ENCODE data around the gene FBXO21. TPM values are rescaled to one million over a fixed set of nuclear protein-coding genes. Genes with fewer than 3 reads are reported as not detected.

The FBXO21 gene, protein sequence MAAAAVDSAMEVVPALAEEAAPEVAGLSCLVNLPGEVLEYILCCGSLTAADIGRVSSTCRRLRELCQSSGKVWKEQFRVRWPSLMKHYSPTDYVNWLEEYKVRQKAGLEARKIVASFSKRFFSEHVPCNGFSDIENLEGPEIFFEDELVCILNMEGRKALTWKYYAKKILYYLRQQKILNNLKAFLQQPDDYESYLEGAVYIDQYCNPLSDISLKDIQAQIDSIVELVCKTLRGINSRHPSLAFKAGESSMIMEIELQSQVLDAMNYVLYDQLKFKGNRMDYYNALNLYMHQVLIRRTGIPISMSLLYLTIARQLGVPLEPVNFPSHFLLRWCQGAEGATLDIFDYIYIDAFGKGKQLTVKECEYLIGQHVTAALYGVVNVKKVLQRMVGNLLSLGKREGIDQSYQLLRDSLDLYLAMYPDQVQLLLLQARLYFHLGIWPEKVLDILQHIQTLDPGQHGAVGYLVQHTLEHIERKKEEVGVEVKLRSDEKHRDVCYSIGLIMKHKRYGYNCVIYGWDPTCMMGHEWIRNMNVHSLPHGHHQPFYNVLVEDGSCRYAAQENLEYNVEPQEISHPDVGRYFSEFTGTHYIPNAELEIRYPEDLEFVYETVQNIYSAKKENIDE
- 32.2 and 47.0 TPM in 2 replicates for total RNA-seq

DNA sequence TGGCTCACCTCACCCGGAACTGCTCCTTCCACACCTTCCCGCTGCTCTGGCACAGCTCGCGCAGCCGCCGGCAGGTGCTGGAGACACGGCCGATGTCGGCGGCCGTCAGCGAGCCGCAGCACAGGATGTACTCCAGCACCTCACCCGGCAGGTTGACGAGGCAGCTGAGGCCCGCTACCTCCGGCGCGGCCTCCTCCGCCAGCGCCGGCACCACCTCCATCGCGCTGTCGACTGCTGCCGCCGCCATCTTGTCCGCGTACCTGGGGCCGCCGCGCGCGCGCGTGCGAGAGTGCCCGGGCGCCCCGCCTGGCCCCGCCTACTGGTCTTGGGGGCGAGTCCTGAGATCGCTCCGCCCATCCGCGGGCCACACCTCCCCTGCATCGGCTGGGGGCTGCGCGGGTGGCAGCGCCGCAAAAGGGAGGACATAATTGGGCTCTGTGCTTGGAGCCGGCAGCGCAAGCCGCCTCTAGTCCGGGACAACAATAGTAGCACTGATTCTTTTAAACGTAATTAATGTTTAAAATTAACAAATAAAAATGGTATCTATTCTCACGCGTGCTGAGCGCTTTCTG lies at the start of gene FBXO21:
Gene FBXO21 (minus strand): TSS at position 261 of the 572 bp plus-strand sequence. CDS start 14 bp downstream, at position 247.

Other genes starting within 250 kb of the FBXO21 start
- gene TESC, start 91.1 kb downstream of the FBXO21 start, total RNA-seq, result 0.10 and 0.40 TPM in 2 replicates
- not detected in 2 replicates for gene NOS1, start 171.2 kb upstream of the FBXO21 start, total RNA-seq

Measured in mammary microvascular endothelial cell (primary cell).